Inferior parietal cortex (tissue), 1 donor: ENCODE measurements around the gene ZFR2.

Source experiments
- DNase-seq: peaks from one replicate; pipeline ENCODE4 v3.0.0-alpha.2; 2016; ENCODE audit errors: extremely low spot score

Gene ZFR2

GRCh38 chr19:3790209-3790734 lies 78.6 kb downstream of the ZFR2 start:
- no peak for DNase-seq

DNA sequence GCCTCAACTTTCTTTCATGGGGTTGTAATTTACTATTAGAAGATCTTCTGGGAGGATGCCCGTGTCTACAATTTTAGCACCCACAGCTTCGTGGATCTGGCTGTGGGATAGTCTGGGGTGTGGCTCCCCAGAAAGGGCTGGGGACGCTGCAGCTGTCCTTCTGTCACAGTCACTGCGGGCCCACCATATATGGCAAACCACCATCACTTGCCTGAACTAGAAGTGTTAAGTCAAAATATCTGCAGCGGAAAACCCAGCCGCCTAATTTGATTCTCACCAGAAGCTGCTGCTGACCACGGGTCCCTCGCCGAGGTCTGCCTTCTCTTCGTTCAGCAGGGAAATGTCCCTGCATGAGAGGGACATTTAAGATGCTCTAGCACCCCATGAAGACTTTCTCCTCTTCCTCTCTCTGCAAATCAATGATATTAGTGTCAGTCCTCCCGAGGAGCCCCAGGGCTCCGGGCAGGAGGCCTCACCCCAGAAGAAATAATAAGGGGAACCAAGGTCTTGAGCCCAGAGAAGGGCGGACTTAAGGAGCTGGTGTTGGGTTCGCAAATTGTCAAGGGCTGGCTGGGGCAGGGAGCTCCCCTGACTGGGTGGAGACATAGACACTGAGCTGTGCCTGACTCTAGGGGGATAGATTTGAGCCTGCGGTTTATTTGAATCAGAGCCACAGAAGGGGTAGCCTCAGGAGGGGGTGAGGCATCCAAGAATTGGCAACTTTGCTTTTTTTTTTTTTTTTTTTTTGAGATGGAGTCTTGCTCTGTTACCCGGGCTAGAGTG lies 79.7 kb downstream of the ZFR2 start:
- DNase-seq, result no peak

GRCh38 chr19:3785938-3786824 lies 82.7 kb downstream of the ZFR2 start, which contains the start of gene MATK:
Gene MATK (minus strand): TSS chr19:3786381. CDS start chr19:3785135, 1,246 bp downstream.
- DNase-seq, result no peak

GRCh38 chr19:3785451-3785937 lies 83.3 kb downstream of the ZFR2 start:
- peak; percentile 25 for DNase-seq

- DNase-seq, result no peak
These were observed 84.0 kb downstream of the ZFR2 start for GRCh38 chr19:3784607-3785450.

- DNase-seq, result no peak
These were observed 84.9 kb downstream of the ZFR2 start for GRCh38 chr19:3783660-3784584.

DNA sequence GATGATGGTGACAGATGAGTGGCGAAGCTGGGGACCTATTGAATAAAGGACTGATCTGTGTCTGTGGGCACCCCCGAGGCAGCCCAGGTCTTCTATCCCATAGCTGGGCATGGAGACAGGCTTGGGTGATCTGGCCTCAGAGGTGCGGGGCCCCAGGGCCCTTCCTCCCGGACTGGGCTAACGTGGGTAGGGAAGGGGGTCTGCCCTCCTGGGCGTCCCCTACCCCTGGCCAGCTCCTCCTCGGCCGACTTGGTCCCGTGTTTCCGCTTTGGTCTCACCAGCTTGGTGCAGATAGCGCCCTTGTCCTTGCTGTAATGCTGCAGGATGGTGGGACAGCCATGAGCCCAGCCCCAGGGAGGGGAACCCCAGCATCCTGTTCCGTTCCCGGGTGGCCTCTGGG lies 85.9 kb downstream of the ZFR2 start:
- DNase-seq, result no peak

DNA sequence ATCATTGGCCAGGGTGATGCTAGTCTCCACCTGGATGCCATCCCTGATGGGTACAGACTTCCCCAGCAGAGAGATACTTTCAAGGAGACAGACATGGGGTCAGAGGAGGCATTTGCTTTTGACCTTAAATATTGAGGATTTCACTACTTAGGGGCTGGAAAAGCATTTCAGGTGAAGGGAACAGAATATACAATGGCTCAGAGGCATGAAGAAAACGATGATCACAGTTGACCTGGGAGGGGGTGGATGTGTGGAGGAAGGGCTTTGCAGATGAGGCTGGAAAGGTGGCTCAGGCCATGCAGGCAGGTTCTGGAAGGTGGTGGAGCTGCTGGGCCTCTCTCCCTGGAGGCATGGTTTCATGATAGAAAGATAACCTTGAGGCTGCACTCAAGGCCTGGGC lies 86.5 kb downstream of the ZFR2 start:
- no peak for DNase-seq

GRCh38 chr19:3781603-3782002 lies 87.2 kb downstream of the ZFR2 start:
- DNase-seq, result no peak

GRCh38 chr19:3780786-3781304 lies 88.0 kb downstream of the ZFR2 start:
- no peak for DNase-seq

DNA sequence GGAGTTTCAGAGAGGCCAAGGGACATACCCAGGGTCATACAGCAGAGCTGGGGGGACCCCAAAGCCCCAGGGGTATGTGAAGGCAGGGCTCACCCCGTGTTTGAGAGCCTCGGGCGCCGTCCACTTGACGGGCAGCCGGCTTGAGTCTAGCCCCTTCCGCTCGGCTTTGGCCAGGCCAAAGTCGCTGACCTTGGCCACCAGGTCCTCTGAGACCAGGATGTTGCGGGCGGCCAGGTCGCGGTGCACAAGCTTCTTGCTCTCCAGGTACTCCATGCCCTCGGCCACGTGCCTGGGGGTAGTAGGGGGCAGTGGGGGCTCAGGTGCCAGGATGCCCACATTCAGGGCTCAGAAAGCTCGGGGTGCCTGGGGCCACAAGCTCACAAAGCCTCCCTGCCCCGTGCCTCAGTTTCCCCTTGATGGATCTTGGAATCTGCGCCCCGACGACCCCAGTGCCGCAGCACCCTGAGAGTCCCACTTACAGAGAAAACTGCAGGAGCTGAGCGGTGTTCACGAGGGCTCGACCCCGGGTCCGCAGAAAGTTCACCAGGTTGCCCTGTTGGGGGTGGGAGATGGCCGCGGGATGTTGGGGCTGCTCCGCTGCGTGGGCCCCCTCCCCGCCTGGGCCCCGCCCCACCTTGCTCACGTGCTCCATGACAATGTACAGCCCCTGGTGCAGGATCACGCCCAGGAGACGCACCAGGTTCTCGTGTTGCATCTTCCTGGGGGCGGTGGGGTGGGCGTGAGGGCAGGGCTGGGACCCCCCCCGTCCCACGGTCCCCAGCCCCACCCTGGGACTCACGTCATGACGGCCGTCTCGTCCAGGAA lies 89.7 kb downstream of the ZFR2 start:
- DNase-seq, result no peak

- no peak for DNase-seq
These were observed 90.6 kb downstream of the ZFR2 start for GRCh38 chr19:3778104-3778867.

GRCh38 chr19:3776479-3777040 lies 92.3 kb downstream of the ZFR2 start:
- no peak for DNase-seq

- no peak for DNase-seq
These were observed 93.0 kb downstream of the ZFR2 start for GRCh38 chr19:3775831-3776230.

DNA sequence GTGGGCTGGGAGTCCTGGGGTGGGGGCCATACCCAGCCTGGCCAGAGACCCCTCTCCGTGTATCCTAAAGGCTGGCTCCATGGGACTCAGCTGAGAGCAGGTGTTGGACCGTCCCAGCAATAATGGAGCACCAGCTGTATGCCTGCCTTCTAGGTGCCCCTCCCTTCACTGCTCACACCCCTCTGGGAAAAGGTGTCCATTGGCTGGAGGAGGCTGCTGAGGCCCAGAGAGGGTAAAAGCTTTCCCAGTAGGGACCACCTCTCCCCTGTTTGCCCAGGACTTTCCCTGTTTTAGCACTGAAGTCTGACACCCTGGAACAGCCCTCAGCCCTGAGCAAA lies 93.5 kb downstream of the ZFR2 start:
- no peak for DNase-seq

DNA sequence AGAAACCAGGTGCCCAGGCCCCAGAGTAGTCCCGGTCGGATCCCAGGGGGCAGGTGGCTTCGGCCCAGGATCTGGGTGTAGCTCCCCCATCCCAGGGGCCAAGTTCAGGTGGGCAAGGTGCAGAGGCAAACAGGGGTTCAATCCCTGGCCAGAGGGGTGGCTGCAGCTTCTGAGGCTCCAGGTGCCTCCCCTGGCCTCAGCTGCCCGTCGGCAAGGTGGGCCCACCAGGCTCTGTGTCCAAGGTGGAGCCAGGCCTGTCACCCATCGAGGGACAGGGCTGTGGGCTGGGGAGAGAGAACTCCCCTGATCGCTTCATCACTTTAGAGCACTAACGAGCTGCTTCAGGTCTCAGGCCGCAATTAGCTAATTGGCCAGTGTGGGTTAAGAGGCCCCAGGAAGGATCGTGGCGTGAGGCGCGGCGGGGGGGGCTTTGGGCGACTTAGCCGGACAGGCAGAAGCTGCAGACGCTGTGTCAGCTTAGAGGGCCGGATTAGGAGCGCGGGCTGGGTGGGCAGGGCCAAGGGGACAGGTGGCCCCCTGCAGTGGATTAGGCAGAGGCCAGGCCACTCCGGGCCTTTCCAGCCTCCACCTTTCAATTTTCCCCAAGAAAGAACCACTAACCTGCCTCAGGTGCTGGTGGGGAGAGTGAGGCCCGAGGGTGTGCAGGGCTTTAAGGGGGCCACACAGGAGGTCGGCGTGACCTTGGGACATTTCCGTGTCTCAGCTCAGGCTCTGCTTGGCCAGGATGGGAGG lies 94.0 kb downstream of the ZFR2 start:
- no peak for DNase-seq

DNA sequence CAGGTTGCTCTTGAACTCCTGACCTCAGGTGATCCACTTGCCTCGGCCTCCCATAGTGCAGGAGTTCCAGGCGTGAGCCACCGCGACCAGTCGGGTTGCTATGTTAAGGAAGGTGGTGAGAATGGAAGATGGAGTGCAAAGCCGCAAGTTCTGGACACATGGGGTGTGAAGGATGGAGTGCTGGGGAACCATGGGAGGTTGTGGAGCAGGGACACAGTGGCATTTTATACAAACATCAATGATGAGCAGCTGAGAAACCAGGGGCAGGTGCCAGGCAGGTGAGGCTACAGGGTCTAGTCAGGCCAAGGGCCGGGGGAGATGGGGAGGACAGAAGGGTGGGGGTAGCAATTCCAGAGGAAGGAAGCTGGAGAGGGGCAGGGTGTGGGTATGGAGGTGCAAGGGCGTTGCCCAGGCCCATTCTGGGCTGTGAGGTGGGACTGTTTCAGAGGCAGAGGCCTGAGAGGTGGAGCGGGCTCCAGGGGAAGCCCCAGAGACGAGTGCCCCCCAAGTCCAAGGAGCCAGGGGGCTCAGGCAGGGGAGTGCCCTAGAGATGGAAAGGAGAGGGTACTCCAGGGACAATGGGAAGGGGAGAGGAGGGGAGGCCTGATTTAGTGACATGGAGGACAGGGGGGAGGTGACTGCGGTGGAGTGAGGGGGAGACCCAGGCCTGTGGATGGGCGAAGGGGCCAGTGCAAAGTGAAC lies 94.9 kb downstream of the ZFR2 start:
- DNase-seq, result no peak
